Ishikawa (cell line): ENCODE data around the gene MIF4GD.

Experiments used
- CREB1 ChIP-seq: IDR thresholded peaks from 2 replicates; pipeline ENCODE4 v1.6.1; 2012; ENCODE audit warnings: low read depth
- EP300 ChIP-seq: IDR thresholded peaks from 2 replicates; pipeline ENCODE4 v1.6.1; 2012; ENCODE audit warnings: borderline replicate concordance
- FOXM1 ChIP-seq: IDR thresholded peaks from 2 replicates; pipeline ENCODE4 v1.6.1; 2012; ENCODE audit warnings: low read depth, borderline replicate concordance
- NFIC ChIP-seq: IDR thresholded peaks from 2 replicates; pipeline ENCODE4 v1.6.1; 2012
- RAD21 ChIP-seq: IDR thresholded peaks from 2 replicates; pipeline ENCODE4 v1.6.1; 2012; ENCODE audit warnings: low read depth
- TCF12 ChIP-seq: IDR thresholded peaks from 2 replicates; pipeline ENCODE4 v1.6.1; 2012; ENCODE audit warnings: low read depth
- TEAD4 ChIP-seq: IDR thresholded peaks from 2 replicates; pipeline ENCODE4 v1.6.1; 2012
- TF ChIP-seq, protein P1 (sequence below): IDR thresholded peaks from 2 replicates; pipeline ENCODE4 v1.6.1; 2012
- TF ChIP-seq, protein P2 (sequence below): IDR thresholded peaks from 2 replicates; pipeline ENCODE4 v1.6.1; 2012; ENCODE audit warnings: low read depth, mild to moderate bottlenecking

DNA sequence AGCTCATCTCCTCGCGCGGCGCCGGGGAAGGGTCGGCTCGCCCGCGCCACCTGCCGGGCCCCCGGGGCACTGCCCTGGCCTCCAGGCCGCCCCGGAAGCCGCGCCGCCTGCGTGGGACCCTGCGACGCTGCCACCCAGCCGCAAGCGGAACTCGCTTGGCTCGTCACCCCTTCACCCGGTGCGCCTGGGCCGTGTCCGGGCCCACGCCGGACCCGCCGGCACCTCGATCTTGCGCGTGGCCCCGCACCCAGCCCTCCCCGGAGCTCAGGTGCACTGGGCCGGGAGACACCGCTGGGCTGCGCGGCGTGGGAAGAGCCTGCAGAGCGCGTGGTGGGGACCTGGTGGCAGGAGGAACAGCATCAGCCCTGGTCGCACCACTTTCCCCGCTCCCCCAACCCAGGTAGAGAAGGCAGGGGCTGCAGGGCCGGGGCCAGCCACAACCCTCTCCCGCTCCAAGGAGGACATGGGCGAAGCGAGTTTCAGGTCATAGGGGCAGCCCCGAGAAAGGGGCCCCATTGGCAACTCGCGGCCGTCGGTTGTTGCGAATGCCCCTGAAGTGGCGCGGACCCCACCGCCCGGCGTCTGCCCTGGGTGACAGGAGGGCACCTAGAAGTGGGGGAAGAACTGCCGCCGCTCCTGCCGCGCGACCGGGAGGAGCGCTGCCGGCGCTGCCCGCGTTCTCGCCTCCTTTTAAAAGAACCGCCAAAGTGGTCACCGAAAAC, 363 bp upstream of the MIF4GD start:
- TF ChIP-seq FOXM1 (no peak), RAD21 (peak; percentile 37; the same call in 1 of the 2 replicates), EP300 (peak; percentile 22; the same call in 1 of the 2 replicates), NFIC (no peak), TEAD4 (peak; percentile 2), CREB1 (peak; percentile 47; the same call in 1 of the 2 replicates), TCF12 (peak; percentile 54)
- TF ChIP-seq, protein P1, sequence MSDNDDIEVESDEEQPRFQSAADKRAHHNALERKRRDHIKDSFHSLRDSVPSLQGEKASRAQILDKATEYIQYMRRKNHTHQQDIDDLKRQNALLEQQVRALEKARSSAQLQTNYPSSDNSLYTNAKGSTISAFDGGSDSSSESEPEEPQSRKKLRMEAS, result peak; percentile 78
- TF ChIP-seq, protein P2, sequence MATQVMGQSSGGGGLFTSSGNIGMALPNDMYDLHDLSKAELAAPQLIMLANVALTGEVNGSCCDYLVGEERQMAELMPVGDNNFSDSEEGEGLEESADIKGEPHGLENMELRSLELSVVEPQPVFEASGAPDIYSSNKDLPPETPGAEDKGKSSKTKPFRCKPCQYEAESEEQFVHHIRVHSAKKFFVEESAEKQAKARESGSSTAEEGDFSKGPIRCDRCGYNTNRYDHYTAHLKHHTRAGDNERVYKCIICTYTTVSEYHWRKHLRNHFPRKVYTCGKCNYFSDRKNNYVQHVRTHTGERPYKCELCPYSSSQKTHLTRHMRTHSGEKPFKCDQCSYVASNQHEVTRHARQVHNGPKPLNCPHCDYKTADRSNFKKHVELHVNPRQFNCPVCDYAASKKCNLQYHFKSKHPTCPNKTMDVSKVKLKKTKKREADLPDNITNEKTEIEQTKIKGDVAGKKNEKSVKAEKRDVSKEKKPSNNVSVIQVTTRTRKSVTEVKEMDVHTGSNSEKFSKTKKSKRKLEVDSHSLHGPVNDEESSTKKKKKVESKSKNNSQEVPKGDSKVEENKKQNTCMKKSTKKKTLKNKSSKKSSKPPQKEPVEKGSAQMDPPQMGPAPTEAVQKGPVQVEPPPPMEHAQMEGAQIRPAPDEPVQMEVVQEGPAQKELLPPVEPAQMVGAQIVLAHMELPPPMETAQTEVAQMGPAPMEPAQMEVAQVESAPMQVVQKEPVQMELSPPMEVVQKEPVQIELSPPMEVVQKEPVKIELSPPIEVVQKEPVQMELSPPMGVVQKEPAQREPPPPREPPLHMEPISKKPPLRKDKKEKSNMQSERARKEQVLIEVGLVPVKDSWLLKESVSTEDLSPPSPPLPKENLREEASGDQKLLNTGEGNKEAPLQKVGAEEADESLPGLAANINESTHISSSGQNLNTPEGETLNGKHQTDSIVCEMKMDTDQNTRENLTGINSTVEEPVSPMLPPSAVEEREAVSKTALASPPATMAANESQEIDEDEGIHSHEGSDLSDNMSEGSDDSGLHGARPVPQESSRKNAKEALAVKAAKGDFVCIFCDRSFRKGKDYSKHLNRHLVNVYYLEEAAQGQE, result no peak
